Measurements from ENCODE around the gene BHLHE40. TPM values are rescaled to one million over a fixed set of nuclear protein-coding genes. Genes with fewer than 3 reads are reported as not detected.
A peak's percentile ranks its signal among the peaks of the same experiment; 100 is the strongest.

BHLHE40 gene
- total RNA-seq (2014; rRNA removed; shearing (Covaris generic)): 39.0 and 41.3 TPM in 2 replicates

GRCh38 chr3:4979428-4980228, at the start of gene BHLHE40:
TSS of gene BHLHE40 (plus strand) at chr3:4979437. CDS start at chr3:4979719, 282 bp downstream.
- peak; percentile 27 for DNase-seq (ENCODE audit: low read depth)

DNA sequence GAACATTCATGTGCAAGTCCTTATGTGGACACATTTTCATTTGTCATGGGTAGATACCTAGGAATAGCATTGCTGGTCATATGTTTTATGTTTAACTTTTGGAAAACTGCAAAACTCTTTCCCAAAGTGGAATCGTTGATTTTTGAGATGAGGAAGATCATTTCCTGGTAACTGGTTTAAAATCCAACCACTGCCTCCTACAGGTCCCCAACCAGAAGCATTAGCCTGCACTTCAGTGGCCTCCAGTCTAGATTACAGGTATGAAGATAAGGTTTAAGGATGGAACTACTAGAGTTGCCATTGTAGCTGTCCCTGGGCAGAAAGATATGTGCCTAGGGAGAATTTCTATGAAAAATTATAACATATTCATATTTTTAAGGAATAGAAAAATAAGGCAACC, 48.7 kb upstream of the BHLHE40 start:
- no peak for DNase-seq (ENCODE audit: low read depth)

DNA sequence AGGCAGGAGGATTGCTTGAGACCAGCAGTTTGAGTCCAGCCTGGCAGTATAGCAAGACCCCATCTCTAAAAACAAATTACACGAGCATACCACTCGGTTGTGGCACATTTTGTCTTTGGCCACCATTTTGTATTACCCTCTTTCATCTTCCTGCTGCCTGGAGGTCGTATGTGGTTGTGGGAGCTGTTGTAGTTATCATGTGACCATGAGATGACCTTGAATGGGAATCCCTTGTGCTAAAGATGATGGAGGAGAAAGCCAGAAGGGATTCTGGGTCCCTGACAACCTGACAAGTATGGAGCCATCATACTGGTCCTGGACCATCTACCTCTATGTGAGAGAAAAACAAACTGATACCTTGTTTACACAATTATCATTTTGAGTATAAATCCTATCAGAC, 45.2 kb upstream of the BHLHE40 start:
- no peak for DNase-seq (ENCODE audit: low read depth)

DNA sequence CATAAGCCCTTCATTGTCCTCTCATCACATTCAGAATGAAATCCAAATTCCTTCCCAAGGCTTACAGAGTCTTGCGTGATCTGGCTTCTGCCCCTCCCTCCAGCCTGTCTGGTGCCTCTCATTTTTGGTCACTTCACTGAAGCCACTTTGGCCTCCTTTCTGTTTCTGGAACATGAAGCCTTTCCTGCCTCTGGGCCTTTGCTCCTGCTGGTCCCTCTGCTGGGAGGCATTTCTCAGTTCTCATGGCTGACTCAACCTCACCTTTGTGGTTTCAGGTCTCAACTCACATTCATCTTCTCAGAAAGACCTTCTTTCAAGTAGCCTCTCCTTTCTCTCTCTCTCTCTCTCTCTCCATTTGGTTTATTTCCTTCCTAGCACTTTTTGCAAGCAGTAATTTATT, 43.9 kb upstream of the BHLHE40 start:
- peak; percentile 54 for DNase-seq (ENCODE audit: low read depth)

DNA sequence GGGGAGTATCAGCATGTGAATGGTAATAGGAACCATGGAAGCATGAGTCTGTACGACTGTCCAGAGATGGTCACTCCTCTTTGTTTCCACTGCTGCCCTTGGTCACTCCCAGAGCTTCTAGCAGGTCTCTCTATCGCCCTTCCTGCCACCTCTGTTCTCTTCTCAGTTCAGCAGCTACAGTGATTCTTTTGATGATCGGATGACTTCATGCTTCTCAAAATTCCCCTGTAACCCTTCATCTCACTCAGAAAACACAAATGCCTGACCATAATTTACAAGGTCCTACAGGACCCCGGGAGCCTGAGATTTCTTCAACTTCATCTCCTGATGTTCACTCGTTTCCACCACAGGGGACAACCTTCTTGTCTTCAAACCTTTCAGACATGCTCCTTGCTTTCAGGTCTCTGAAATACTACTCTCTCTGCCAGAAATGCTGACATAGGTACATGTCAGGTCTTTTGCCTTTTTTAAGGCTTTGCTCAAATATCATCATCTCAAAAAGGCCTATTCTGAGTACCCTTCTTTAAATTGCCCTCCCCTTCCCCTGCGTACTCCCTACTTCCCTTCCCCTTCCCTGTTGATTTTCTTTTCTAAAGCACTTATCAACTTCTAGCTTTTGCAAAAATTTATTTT, 42.1 kb upstream of the BHLHE40 start:
- no peak for DNase-seq (ENCODE audit: low read depth)

DNA sequence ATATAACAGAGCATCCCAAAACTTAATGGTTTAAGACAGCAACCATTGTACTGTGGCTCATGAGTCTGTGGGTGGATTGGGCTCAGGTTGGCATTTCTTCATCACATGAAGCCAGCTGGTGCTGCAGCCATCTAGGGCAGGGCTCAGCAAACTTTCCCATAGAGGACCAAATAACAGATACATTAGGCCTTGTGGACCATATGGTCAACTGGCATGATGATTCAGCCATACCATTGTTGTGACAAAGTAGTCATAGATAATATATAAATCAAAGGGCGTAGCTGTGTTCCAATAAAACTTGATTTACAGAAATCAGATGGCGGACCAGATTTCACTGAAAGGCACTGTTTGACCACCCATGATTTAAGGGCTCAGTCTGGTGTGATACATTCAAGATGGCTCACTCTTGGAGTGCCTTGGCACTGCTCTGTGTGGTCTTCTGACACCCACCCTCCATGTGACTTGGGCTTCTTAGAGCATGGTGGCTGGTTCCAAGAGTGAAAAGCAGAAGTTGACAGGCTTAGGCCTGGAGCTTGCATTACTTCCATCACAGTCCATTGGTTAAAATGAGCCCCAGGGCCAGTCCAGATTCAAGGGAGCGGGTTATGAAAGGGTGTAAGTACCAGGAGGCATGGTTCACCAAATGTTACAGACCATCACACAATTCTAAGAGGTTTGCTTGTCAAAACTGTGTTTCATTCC, 40.8 kb upstream of the BHLHE40 start:
- no peak for DNase-seq (ENCODE audit: low read depth)

DNA sequence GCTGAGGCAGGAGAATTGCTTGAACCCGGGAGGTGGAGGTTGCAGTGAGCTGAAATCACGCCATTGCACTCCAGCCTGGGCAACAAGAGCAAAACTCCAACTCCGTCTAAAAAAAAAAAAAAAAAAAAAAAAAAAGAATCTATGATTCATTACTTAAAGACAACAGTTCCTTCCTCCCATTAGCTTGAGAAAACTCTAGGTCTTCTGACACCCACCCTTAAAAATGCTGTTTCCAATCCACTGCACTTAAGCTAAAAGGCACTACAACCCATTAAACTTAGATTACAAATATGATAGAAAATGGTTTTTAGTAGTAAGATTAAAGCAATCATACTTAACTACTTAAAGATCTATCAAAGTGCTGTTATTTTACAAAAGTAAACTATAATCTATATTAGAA, 40.0 kb upstream of the BHLHE40 start:
- DNase-seq (ENCODE audit: low read depth): peak; percentile 1

DNA sequence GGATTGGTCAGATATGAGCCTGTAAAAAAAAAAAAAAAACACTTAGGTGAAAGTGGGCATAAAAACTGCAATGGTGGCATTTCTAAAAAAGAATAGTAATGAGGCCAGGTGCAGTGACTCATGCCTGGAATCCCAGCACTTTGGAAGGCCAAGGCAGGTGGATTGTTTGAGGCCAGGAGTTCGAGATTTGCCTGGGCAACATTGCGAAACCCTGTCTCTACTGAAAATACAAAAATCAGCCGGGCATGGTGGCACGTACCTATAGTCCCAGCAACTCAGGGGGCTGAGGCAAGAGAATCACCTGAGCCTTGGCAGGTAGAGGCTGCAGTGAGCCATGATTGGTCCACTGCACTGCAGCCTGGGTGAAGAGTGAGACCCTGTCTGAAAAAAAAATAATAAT, 38.3 kb upstream of the BHLHE40 start:
- DNase-seq (ENCODE audit: low read depth): no peak

DNA sequence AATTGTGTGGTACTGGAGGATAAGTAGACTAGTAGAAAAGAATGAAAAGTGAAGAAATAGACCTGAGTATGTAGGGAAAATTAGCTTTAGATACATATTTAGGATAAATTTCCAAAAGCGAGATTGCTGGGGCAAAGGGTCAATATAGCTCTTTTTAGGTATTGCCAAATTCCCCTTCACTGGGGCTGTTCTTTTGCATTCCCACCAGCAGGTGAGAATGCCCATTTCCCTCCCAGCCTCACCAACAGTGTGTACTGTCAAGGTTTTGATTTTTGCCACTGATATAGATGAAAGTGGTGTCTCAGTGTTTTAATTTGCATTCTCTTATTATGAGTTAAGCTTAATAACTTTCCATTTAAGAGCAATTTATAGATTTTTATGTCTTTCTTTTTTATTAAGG, 35.7 kb upstream of the BHLHE40 start:
- DNase-seq (ENCODE audit: low read depth): peak; percentile 8

DNA sequence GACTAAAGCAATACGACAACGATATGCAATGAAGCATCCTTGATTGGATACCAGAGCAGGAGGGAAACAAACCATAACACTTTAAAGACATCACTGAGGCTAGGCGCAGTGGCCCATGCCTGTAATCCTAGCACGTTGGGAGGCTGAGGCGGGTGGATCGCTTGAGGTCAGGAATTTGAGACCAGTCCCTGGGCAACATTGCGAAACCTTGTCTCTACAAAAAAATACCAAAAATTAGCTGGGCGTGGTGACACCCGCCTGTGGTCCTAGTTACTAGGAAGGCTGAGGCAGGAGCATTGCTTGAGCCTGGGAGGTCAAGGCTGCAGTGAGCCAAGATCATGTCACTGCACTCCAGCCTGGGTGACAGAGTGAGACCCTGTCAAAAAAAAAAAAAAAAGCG, 33.9 kb upstream of the BHLHE40 start:
- no peak for DNase-seq (ENCODE audit: low read depth)

GRCh38 chr3:4947028-4947427, 32.2 kb upstream of the BHLHE40 start:
- DNase-seq (ENCODE audit: low read depth): no peak

GRCh38 chr3:4948395-4948794, 30.8 kb upstream of the BHLHE40 start:
- peak; percentile 37 for DNase-seq (ENCODE audit: low read depth)

GRCh38 chr3:4949004-4949403, 30.2 kb upstream of the BHLHE40 start:
- no peak for DNase-seq (ENCODE audit: low read depth)

GRCh38 chr3:4949659-4950058, 29.6 kb upstream of the BHLHE40 start:
- no peak for DNase-seq (ENCODE audit: low read depth)

DNA sequence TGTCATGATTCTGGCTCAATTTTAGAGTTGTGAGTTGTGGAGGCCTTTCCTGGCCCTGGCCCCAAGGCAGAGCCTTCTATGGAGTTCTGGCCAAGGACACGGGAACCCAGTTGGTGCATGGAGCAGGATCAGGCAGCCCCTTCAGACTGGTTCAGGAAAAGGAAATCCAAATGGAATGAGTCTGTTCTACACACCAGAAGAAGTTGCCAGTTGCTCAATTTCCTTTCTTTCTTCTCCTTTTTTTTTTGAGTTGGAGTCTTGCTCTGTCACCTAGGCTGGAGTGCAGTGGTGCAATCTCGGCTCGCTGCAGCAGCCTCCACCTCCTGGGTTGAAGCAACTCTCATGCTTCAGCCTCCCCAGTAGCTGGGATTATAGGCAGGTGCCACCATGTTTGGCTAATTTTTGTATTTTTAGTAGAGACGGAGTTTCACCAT, 28.9 kb upstream of the BHLHE40 start:
- no peak for DNase-seq (ENCODE audit: low read depth)

DNA sequence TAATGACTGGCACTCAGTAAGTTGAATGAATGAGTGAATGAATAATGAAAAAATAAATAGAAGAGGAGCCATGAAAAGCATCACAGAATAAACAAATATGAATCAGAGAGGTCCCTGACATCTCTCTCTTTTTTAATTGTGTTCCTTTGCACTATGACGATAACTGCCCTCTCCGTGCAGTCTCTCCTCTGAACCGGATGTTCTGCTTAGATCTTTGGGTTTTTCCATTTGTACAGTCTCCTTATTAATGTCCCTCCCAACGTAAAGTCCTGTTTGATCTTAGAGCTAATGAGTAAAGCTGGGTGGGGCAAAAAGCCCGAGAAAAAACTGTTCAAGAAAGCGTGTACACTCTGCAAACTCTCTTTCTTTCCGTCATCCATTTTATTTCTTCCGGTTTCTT, 28.3 kb upstream of the BHLHE40 start:
- DNase-seq (ENCODE audit: low read depth): no peak

- DNase-seq (ENCODE audit: low read depth): peak; percentile 15
These were observed 26.1 kb upstream of the BHLHE40 start for GRCh38 chr3:4953119-4953518.

- no peak for DNase-seq (ENCODE audit: low read depth)
These were observed 24.8 kb upstream of the BHLHE40 start for GRCh38 chr3:4954256-4955000.

DNA sequence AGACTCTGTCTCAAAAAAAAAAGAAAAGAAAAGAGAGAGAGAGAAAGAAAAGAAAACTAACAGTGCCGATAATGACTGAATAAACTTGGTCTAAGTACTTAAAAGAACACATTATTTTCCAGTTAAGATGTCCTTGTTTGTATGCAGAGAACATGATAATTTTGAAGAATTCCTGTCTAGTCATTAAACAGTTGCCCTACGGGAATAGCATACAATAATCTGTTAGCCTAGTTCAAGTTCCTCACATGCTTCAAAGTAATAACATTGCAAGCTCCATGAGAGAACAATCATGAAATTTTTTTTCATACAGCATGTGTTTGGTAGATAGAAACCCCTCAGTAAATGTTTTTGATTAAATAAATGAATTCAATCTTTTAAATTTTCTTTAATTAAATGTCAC, 23.1 kb upstream of the BHLHE40 start:
- DNase-seq (ENCODE audit: low read depth): no peak

DNA sequence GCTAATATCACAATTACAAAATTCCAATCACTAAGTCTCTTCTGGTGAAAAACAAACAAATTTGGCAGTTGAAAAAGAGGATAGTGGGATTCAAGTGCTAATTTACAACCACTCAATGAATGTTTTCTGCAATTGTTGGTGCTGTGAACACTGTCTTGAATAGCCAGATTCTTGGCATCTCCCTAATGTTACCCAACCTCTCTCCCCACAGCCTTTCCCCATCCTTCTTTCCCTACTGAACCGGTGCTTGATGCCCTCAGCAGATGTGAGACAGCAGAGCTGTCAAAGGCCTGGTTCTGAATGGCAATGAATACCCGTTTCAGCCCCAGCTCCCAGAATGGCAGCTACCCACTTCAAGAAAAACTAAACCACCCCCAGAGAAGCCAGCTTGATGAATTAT, 22.5 kb upstream of the BHLHE40 start:
- DNase-seq (ENCODE audit: low read depth): no peak

DNA sequence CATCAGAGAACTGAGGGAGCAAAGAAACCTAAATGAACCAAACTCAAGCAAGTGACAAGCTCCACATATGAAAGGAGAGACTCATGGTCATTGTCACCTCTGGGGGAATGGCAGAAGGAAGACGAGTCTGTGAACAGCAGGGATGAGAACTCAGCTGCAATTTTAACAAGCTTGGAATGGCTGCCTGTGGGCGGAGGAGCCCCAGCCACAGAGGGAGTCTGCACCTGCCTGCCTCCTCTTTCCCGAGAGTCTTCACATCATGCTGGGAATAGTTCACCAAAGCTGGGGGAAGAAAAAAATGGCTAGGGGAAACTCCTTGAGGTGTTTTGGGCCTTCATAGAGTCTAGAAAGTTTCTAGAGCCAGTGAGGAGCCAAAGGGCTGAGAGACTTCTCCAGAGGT, 21.3 kb upstream of the BHLHE40 start:
- no peak for DNase-seq (ENCODE audit: low read depth)

GRCh38 chr3:4959180-4959579, 20.1 kb upstream of the BHLHE40 start:
- DNase-seq (ENCODE audit: low read depth): no peak

Data from M059J (cell line).